Measurements from ENCODE around the gene KCNRG. TPM values are rescaled to one million over a fixed set of nuclear protein-coding genes. Genes with fewer than 3 reads are reported as not detected.
A peak's percentile ranks its signal among the peaks of the same experiment; 100 is the strongest.
"Not testable (repeated sequence)": the region's sequence is repeated elsewhere in the genome, so short reads cannot be mapped to it uniquely, and the experiment has no call there.

The KCNRG gene
- total RNA-seq, 2 donors from 2014 or later = 0.67 TPM; not detected in 1

DNA sequence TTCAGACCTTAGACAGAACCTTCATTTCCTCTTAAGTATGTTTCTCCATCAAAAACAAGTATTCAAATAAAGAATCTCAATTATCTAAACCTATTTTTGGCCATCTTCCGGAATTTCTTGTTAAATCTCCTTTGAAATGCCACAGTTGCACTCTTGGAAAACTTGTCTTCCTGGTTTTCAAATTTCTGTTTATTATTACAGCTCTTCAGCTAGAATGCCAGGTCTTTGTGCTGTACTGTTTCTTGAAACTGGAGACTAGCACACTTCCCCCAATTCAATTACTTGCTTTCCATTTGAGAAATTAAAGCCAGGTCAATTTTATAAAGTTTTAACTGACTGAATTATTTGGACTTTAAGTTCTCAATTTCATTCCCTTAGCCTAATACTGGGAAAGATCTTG is 10.2 kb downstream of the KCNRG start:
- peaks cover 19% of the 10 kb centered on the region for H3K36me3 Mint-ChIP-seq
- peak overlapping the region in 1 of 2 donors; percentile 74 for H3K27ac Mint-ChIP-seq
- H3K27me3 Mint-ChIP-seq = no peaks in the 10 kb centered on the region

DNA sequence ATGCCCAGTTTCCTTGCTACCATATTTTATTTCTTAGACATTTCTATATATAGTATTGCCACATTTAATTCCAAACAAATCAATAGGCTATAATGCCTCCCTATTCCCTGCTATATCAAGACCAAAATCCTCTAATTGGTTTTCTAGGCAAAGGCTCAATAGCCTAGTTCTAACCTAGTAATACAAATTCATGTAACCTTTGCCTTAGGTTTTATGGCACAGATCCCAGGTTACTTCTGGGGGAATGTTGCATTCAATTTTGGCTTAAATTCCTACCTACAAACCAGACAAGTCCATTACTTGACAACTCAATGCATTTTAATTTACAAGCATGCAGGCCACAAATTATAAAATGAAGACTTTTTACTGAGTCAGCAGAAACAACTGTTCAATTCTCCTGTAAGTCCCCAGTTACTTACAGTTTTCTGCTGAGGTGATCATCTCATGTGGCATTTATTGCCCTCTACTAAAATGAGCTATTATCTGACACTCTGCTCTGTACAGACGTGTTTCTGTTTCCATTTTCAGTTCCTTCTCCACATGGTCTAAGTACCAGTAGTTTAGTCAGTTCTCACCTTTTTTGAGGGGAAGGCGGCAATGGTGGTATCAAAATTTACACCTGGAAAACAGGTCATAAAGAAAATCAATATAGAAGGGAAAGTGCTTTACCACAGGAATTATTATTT is 11.7 kb downstream of the KCNRG start:
- H3K4me3 Mint-ChIP-seq = no peak overlapping the region
- DNase-seq (ENCODE audit: low spot score) (no peak), ATAC-seq (no peak)
- no peaks in the 10 kb centered on the region for H3K27me3 Mint-ChIP-seq
- H3K36me3 Mint-ChIP-seq = peaks cover 19% of the 10 kb centered on the region
- H3K9me3 Mint-ChIP-seq = no peaks in the 10 kb centered on the region
- peaks cover 0 to 8% of the 10 kb centered on the region in 2 donors for H3K4me1 Mint-ChIP-seq (ENCODE audit: low read depth in 2 of 2)
- H3K27ac Mint-ChIP-seq = peak overlapping the region in 1 of 2 donors; percentile 57

More for the DNA sequence above, 10.2 kb downstream of the KCNRG start:
- Mint-ChIP-seq H3K4me1 (ENCODE audit: low read depth in 2 of 2) (peaks cover 0 to 8% of the 10 kb centered on the region in 2 donors), H3K9me3 (no peaks in the 10 kb centered on the region), H3K4me3 (no peak overlapping the region)
- DNase-seq (ENCODE audit: low spot score) = no peak
- no peak for ATAC-seq

DNA sequence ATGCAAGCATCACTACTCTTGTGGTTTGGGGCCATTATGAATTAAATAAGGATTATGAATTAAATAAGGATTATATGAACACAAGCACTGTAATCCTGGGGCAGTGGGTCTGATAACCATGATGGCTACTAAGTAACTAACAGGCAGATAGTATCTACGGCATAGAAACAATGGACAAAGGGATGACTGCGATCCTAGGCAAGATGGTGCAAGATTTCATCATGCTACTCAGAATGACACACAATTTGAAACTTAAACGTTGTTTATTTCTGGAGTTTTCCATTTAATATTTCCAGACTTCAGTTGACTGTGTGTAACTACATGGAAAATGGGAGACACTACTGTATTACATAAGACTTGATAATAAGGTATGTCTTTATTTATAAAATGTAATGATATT is 15.1 kb downstream of the KCNRG start:
- H3K27ac Mint-ChIP-seq = no peak overlapping the region

DNA sequence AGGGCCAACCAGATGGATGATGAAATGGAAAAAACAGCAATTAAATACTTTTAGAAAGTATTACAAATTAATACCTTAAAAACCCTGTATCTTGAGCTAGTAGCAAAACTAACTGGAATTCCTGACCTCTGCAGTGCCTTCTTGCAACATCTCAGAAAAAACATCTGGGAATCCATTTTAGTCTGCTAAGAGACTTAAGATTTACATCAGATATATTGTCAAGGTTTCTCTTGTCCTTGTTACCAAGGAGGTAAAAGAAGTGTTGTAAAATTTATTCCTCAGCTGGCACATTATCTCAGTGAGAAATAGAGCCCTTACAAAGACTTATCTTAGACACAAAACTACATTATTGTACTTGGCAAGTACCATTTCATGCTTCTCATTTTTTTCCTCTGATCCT is 18.5 kb downstream of the KCNRG start:
- H3K36me3 Mint-ChIP-seq = no peaks in the 10 kb centered on the region
- H3K27ac Mint-ChIP-seq = no peak overlapping the region
- no peak for DNase-seq (ENCODE audit: low spot score)
- no peak overlapping the region for H3K4me3 Mint-ChIP-seq
- H3K9me3 Mint-ChIP-seq = no peaks in the 10 kb centered on the region
- peaks cover 0 to 5% of the 10 kb centered on the region in 2 donors for H3K4me1 Mint-ChIP-seq (ENCODE audit: low read depth in 2 of 2)
- H3K27me3 Mint-ChIP-seq = no peaks in the 10 kb centered on the region
- no peak for ATAC-seq

More for the DNA sequence above, 15.1 kb downstream of the KCNRG start:
- DNase-seq (ENCODE audit: low spot score) = no peak
- no peak overlapping the region for H3K4me3 Mint-ChIP-seq
- H3K9me3 Mint-ChIP-seq = no peaks in the 10 kb centered on the region
- peaks cover 0 to 8% of the 10 kb centered on the region in 2 donors for H3K4me1 Mint-ChIP-seq (ENCODE audit: low read depth in 2 of 2)
- peaks cover 13% of the 10 kb centered on the region for H3K36me3 Mint-ChIP-seq
- ATAC-seq = no peak
- no peaks in the 10 kb centered on the region for H3K27me3 Mint-ChIP-seq

DNA sequence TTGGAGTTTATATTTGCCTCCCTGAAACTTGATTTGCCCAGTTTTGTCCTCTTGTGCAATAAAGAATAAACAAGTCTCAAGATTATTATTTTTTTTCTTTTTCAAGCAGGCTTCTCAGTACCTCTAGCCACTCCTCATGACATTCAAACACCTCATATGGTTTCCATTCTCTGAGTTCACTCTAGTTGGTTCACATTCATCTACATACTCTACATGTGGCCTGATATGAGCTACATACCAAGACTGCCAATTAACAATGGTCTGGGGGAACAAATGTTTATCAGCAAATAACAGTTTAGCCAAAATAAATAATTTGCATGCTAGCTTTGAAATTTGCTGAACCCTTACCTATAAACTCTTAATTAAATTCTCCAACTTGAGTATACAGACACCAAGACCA is 22.5 kb downstream of the KCNRG start:
- ATAC-seq (no peak), DNase-seq (ENCODE audit: low spot score) (no peak)
- peaks cover 0 to 5% of the 10 kb centered on the region in 2 donors for H3K4me1 Mint-ChIP-seq (ENCODE audit: low read depth in 2 of 2)
- peak overlapping the region in 1 of 2 donors; percentile 37 for H3K27ac Mint-ChIP-seq
- peaks cover 6% of the 10 kb centered on the region for H3K36me3 Mint-ChIP-seq
- H3K4me3 Mint-ChIP-seq = no peak overlapping the region
- H3K9me3 Mint-ChIP-seq = no peaks in the 10 kb centered on the region
- H3K27me3 Mint-ChIP-seq = no peaks in the 10 kb centered on the region

DNA sequence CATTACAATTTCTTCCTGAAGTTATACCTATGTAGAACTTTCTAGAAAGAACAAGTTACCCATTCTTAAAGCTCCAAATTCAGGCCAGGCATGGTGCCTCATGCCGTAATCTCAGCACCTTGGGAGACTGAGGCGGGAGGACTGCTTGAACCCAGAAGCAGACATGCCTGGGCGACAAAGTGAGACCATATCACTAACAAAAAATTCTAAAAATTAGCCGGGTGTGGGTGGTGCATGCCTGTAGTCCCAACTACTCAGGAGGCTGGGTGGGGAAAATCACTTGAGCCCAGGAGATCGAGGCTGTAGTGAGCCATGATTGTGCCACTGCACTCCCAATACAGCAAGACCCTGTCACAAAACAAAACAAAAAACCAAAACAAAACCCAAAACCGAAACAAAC is 23.0 kb downstream of the KCNRG start:
- H3K27ac Mint-ChIP-seq = peak overlapping the region in 1 of 2 donors; percentile 37
- H3K4me3 Mint-ChIP-seq = no peak overlapping the region
- peaks cover 0 to 8% of the 10 kb centered on the region in 2 donors for H3K4me1 Mint-ChIP-seq (ENCODE audit: low read depth in 2 of 2)
- peaks cover 6% of the 10 kb centered on the region for H3K36me3 Mint-ChIP-seq
- ATAC-seq (no peak), DNase-seq (ENCODE audit: low spot score) (no peak)
- no peaks in the 10 kb centered on the region for H3K9me3 Mint-ChIP-seq
- no peaks in the 10 kb centered on the region for H3K27me3 Mint-ChIP-seq

DNA sequence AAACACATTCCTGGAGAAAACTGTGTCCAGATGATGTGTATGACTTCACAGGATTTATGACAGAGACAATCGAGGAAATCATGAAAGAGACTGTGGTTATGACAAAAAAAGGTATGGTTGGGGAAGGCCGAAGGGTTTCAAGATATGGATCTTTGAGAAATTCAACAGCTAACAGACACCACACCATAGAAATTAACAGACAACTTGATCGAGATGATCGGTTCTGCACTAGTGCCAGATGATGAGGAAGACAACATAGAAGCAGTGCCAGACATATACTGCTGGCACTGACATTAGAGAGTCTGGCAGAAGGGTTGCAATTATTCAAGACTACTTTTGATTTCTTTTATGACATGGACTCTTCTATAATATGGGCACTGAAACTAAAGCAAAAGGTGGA is 37.2 kb downstream of the KCNRG start:
- DNase-seq (ENCODE audit: low spot score) (no peak), ATAC-seq (no peak)
- Mint-ChIP-seq H3K4me1 (ENCODE audit: low read depth in 2 of 2) (peaks cover 30 to 42% of the 10 kb centered on the region in 2 donors), H3K27me3 (no peaks in the 10 kb centered on the region), H3K36me3 (peaks cover 30% of the 10 kb centered on the region), H3K9me3 (no peaks in the 10 kb centered on the region), H3K4me3 (no peak overlapping the region), H3K27ac (peak overlapping the region; percentile 19 to 40)

DNA sequence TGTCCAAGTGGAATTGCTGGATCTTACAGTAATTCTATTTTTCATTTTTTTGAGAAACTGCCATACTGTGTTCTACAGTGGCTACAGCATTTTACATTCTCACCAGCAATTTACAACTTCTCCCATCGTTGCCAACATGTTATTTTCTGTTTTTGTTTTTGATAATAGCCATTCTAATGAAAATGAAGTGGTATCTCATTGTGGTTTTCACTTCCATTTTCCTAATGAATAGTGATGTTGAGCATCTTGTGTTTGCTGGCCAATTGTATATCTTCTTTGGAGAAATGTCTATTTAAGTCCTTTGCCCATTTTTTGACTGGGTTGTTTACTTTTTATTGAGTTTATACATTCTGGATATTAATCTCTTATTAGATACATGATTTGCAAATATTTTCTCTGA is 38.6 kb downstream of the KCNRG start:
- Mint-ChIP-seq H3K27ac (peak overlapping the region; percentile 4 to 6), H3K4me1 (ENCODE audit: low read depth in 2 of 2) (peaks cover 32 to 44% of the 10 kb centered on the region in 2 donors), H3K4me3 (no peak overlapping the region), H3K36me3 (peaks cover 32% of the 10 kb centered on the region), H3K27me3 (no peaks in the 10 kb centered on the region), H3K9me3 (no peaks in the 10 kb centered on the region)
- DNase-seq (ENCODE audit: low spot score) (no peak), ATAC-seq (no peak)

DNA sequence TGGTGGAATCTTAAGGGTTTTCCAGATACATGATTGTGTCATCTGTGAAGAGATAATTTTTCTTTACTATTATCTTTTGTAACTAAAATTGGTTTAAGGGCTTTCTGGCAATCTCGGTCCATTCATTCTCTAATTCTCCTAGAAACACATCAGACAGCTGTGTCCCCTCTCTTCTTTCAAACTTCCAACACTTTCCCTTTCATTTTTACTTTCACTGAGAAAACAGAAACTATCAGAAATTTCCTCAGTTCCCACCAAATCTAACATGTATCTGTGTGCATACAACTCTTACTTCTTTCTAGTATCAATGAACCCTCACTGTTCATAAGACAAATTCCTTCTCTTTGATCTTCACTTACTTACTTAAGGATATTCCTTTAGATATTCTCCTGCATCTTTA is 40.2 kb downstream of the KCNRG start:
- Mint-ChIP-seq H3K4me3 (peak overlapping the region; percentile 12), H3K4me1 (ENCODE audit: low read depth in 2 of 2) (peaks cover 40 to 49% of the 10 kb centered on the region in 2 donors), H3K27ac (peak overlapping the region; percentile 0 to 14), H3K9me3 (no peaks in the 10 kb centered on the region), H3K27me3 (no peaks in the 10 kb centered on the region), H3K36me3 (peaks cover 35% of the 10 kb centered on the region)
- DNase-seq (ENCODE audit: low spot score) (no peak), ATAC-seq (peak in 1 of 2 donors; percentile 49)

DNA sequence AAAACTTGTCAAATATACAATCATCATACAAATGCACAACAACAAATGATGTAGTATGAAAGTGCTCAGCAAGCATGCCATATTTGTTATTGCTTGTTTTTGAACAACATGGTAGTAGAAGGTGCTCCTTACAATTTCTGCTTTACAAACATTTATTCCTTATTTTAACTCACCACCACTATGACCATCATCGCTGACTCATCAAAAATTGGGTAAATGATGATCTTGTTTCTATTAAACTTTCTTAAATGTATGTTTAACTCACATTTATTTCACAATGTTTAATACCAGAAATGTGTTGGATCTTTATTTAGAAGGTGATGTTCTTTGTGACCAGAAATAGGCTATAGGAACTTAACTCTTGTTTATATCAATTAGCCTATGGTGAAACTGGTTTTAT is 45.5 kb downstream of the KCNRG start:
- Mint-ChIP-seq H3K27me3 (no peaks in the 10 kb centered on the region), H3K4me3 (no peak overlapping the region), H3K9me3 (no peaks in the 10 kb centered on the region), H3K4me1 (ENCODE audit: low read depth in 2 of 2) (peaks cover 17 to 18% of the 10 kb centered on the region in 2 donors), H3K36me3 (peaks cover 8% of the 10 kb centered on the region), H3K27ac (no peak overlapping the region)
- ATAC-seq = no peak
- no peak for DNase-seq (ENCODE audit: low spot score)

DNA sequence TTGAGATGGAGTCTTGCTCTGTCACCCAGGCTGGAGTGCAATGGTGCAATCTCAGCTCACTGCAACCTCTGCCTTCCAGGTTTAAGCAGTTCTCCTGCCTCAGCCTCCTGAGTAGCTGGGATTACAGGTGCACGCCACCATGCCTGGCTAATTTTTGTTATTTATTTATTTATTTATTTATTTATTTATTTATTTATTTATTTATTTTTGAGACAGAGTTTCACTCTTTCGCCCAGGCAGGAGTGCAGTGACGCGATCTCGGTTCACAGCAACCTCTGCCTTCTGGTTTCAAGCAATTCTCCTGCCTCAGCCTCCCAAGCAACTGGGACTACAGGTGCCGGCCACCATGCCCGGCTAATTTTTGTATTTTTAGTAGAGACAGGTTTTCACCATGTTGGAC is 47.1 kb downstream of the KCNRG start:
- ATAC-seq, H3K36me3 Mint-ChIP-seq: not testable (repeated sequence)

DNA sequence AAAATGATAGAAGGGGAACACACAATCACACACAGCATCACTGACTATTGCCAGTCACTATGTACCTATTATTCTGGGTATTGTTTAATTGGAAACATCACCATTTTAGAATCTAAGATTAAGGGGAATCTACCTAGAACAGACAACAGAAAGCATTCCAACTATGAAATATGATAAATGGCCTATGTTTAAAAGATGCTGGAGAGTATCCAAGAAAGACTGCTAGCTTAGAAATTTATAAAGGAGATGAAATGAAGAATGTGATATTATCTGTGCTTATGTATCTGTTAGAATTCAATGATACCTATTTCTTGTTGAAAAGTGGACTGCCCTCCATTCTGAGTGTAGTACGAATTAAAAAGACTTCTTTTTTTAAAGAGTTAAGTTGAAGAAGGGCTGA is 50.5 kb downstream of the KCNRG start:
- H3K4me1 Mint-ChIP-seq (ENCODE audit: low read depth in 2 of 2) = peaks cover 8 to 31% of the 10 kb centered on the region in 2 donors
- H3K36me3 Mint-ChIP-seq = peaks cover 12% of the 10 kb centered on the region
- H3K27ac Mint-ChIP-seq = peak overlapping the region in 1 of 2 donors; percentile 39
- ATAC-seq (no peak), DNase-seq (ENCODE audit: low spot score) (no peak)
- H3K9me3 Mint-ChIP-seq = no peaks in the 10 kb centered on the region
- no peaks in the 10 kb centered on the region for H3K27me3 Mint-ChIP-seq
- H3K4me3 Mint-ChIP-seq = no peak overlapping the region

More for the DNA sequence above, 47.1 kb downstream of the KCNRG start:
- not testable (repeated sequence) for H3K4me3 Mint-ChIP-seq; DNase-seq (ENCODE audit: low spot score); H3K27me3 Mint-ChIP-seq; H3K9me3 Mint-ChIP-seq; H3K27ac Mint-ChIP-seq
- peaks cover 13 to 18% of the 10 kb centered on the region in 2 donors for H3K4me1 Mint-ChIP-seq (ENCODE audit: low read depth in 2 of 2)

DNA sequence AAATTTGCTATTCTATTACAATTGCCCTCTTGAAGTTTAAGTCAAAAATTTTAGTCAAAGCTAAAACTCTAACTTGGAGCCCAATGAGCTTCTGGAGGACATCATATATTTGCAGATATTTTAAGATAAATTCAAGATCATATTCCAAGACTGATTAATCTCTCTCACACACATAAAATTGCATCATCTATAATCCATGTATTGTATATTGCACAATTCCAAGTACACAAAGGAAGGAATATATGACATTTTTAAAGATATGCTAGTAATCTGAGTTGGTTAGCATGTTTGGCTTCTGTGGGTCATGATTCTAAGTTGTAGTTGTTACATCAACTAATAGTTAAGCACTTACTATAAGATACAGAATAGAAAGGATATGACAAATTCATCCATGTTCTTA is 53.3 kb downstream of the KCNRG start:
- peaks cover 19 to 45% of the 10 kb centered on the region in 2 donors for H3K4me1 Mint-ChIP-seq (ENCODE audit: low read depth in 2 of 2)
- ATAC-seq (no peak), DNase-seq (ENCODE audit: low spot score) (no peak)
- no peaks in the 10 kb centered on the region for H3K27me3 Mint-ChIP-seq
- H3K27ac Mint-ChIP-seq = peak overlapping the region in 1 of 2 donors; percentile 55
- H3K9me3 Mint-ChIP-seq = no peaks in the 10 kb centered on the region
- H3K36me3 Mint-ChIP-seq = peaks cover 12% of the 10 kb centered on the region
- no peak overlapping the region for H3K4me3 Mint-ChIP-seq

DNA sequence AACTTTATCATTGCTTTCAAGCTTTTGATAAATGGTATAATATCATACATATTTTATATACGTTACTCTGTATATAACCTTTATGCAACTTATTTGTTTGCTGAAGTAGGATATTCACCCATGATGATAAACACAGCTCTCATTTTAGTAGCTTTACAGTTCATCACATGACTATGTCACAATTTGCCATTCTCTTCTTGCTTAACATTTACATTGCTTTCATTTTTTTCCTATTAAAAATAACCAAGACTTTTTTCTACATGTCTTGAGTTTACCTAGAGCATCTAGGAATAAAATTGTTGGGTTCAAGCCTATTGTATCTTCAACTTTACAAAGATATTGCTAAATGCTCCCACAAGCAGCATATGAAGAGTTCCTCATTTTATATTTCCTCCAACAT is 54.0 kb downstream of the KCNRG start:
- Mint-ChIP-seq H3K36me3 (peaks cover 12% of the 10 kb centered on the region), H3K27me3 (no peaks in the 10 kb centered on the region), H3K4me3 (no peak overlapping the region), H3K4me1 (ENCODE audit: low read depth in 2 of 2) (peaks cover 20 to 52% of the 10 kb centered on the region in 2 donors), H3K27ac (peak overlapping the region in 1 of 2 donors; percentile 55), H3K9me3 (no peaks in the 10 kb centered on the region)
- DNase-seq (ENCODE audit: low spot score) (no peak), ATAC-seq (no peak)
